Endothelial cell of umbilical vein (primary cell): ENCODE results near the gene CITED2. TPM values are rescaled to one million over a fixed set of nuclear protein-coding genes. Genes with fewer than 3 reads are reported as not detected.
"Not testable (repeated sequence)": the region's sequence is repeated elsewhere in the genome, so short reads cannot be mapped to it uniquely, and the experiment has no call there.

Experiments used
- BruUV-seq: library from RNA; stranded (reverse); fragments of 400-500 nt; replicated peaks from 2 replicates; lab custom pipeline; 2021; lab: Mats Ljungman, UMichigan
- CTCF ChIA-PET: fragments of 300-600, 350-600 bp; sonication (Branson Sonifier 250); formaldehyde crosslinking; loops from one replicate; lab custom pipeline; 2021; ENCODE audit warnings: antibody characterized with exemption, inconsistent platforms; lab: Charles Lee
- POLR2A ChIA-PET: fragments of 300-600, 350-600 bp; sonication (Branson Sonifier 250); formaldehyde crosslinking; loops from one replicate; lab custom pipeline; 2021; ENCODE audit warnings: antibody characterized with exemption, inconsistent platforms; lab: Charles Lee
- DNase-seq: peaks from one replicate; pipeline ENCODE4 v3.0.0-alpha.2; 2011; ENCODE audit warnings: low read depth, low spot score
- FAIRE-seq: peaks from 2 replicates; lab custom pipeline; 2011; peaks lifted over from hg19 to GRCh38; lab: Jason Lieb, UNC
- H2AFZ ChIP-seq: 2 replicates; pipeline ENCODE4 v1.6.0; 2012; ENCODE audit warnings: low read depth, low read length, control low read depth, inconsistent platforms
- H3K27ac ChIP-seq: 2 replicates; pipeline ENCODE4 v1.5.1; 2011; ENCODE audit warnings: low read depth, mild to moderate bottlenecking, control low read depth, low read length, moderate library complexity; ENCODE audit not compliant: insufficient read depth
- H3K27me3 ChIP-seq, 2 experiments: 2 replicates each; pipeline versions ENCODE4 v1.6.0 to v1.6.1; 2011; ENCODE audit warnings: low read length in 2 of 2, mixed read lengths in 1 of 2; ENCODE audit not compliant: control insufficient read depth in 2 of 2, insufficient read depth in 2 of 2
- H3K36me3 ChIP-seq, 2 experiments: 2 replicates in 1 of 2; 3 replicates in 1 of 2; pipeline ENCODE4 v1.5.1; 2011; ENCODE audit warnings: low read length in 2 of 2, mild to moderate bottlenecking in 1 of 2, moderate library complexity in 1 of 2; ENCODE audit not compliant: control insufficient read depth in 2 of 2, insufficient read depth in 2 of 2; ENCODE audit errors: extremely low read depth in 1 of 2
- H3K4me1 ChIP-seq: 3 replicates; pipeline ENCODE4 v1.5.1; 2011; ENCODE audit warnings: mild to moderate bottlenecking, low read length; ENCODE audit not compliant: control insufficient read depth, insufficient read depth; ENCODE audit errors: extremely low read depth
- H3K4me2 ChIP-seq: 2 replicates; pipeline ENCODE4 v1.6.1; 2011; ENCODE audit warnings: low read length, control low read depth, mixed read lengths; ENCODE audit not compliant: insufficient read depth
- H3K4me3 ChIP-seq, 3 experiments: fragments of 200-600 bp in 1 of 3; sonication (generic), shearing (Covaris generic) in 1 of 3; replicated peaks in 1 of 3; 2 replicates each; pipeline ENCODE4 v1.5.1; 2011 to 2016; ENCODE audit warnings: control low read depth in 3 of 3, low read length in 3 of 3, mild to moderate bottlenecking in 2 of 3, inconsistent platforms in 1 of 3, low read depth in 1 of 3, moderate library complexity in 1 of 3; ENCODE audit not compliant: insufficient read depth in 1 of 3
- H3K79me2 ChIP-seq: 2 replicates; pipeline ENCODE4 v1.6.0; 2012; ENCODE audit warnings: low read length, inconsistent platforms; ENCODE audit not compliant: control insufficient read depth, insufficient read depth
- H3K9ac ChIP-seq: replicated peaks from 2 replicates; pipeline ENCODE3; 2011; ENCODE audit warnings: low read length, control low read depth; ENCODE audit not compliant: insufficient read depth; ENCODE audit errors: extremely low read depth
- H3K9me1 ChIP-seq: replicated peaks from 3 replicates; pipeline ENCODE4 v1.6.0; 2011; ENCODE audit warnings: mild to moderate bottlenecking, low read length; ENCODE audit not compliant: control insufficient read depth, insufficient read depth; ENCODE audit errors: extremely low read depth
- H3K9me3 ChIP-seq: replicated peaks from 2 replicates; pipeline ENCODE4 v1.5.1; 2012; ENCODE audit warnings: low read length, inconsistent platforms; ENCODE audit not compliant: control insufficient read depth, insufficient read depth
- H4K20me1 ChIP-seq: replicated peaks from 2 replicates; pipeline ENCODE3; 2011; ENCODE audit warnings: mild to moderate bottlenecking, low read length; ENCODE audit not compliant: control insufficient read depth, insufficient read depth; ENCODE audit errors: extremely low read depth
- CTCF ChIP-seq, 2 donors: IDR thresholded peaks; 1 replicate in 1 of 2; 2 replicates in 1 of 2; pipeline ENCODE4 v1.5.1; 2011; ENCODE audit warnings: low read length in 2 of 2, mild to moderate bottlenecking in 2 of 2, moderate library complexity in 2 of 2, control low read depth in 1 of 2, inconsistent platforms in 1 of 2, low read depth in 1 of 2; ENCODE audit not compliant: insufficient read depth in 1 of 2; ENCODE audit errors: extremely low read depth in 1 of 2
- EZH2 ChIP-seq: IDR thresholded peaks from 2 replicates; pipeline ENCODE4 v1.6.1; 2012; ENCODE audit warnings: borderline replicate concordance, low read depth, mild to moderate bottlenecking, moderate library complexity, low read length, inconsistent platforms; ENCODE audit not compliant: severe bottlenecking
- FOS ChIP-seq: IDR thresholded peaks from 2 replicates; pipeline ENCODE4 v1.6.1; 2011; ENCODE audit warnings: mild to moderate bottlenecking, low read length, moderate library complexity, borderline replicate concordance; ENCODE audit not compliant: insufficient read depth
- GATA2 ChIP-seq: IDR thresholded peaks from 2 replicates; pipeline ENCODE4 v1.7.0; 2011; ENCODE audit warnings: low read depth, mild to moderate bottlenecking, moderate library complexity, mixed read lengths, low read length; ENCODE audit not compliant: insufficient read length, insufficient read depth
- JUN ChIP-seq: IDR thresholded peaks from 2 replicates; pipeline ENCODE4 v1.6.1; 2011; ENCODE audit warnings: borderline replicate concordance, low read depth; ENCODE audit not compliant: insufficient read length, insufficient read depth
- MAX ChIP-seq: IDR thresholded peaks from 2 replicates; pipeline ENCODE4 v1.6.1; 2011; ENCODE audit not compliant: insufficient read depth, insufficient read length
- MYC ChIP-seq: IDR thresholded peaks from one replicate; pipeline ENCODE4 v1.6.1; 2011; ENCODE audit warnings: mild to moderate bottlenecking, low read depth, low read length
- POLR2A ChIP-seq: IDR thresholded peaks from 2 replicates; pipeline ENCODE4 v1.6.1; 2012; ENCODE audit warnings: low read depth, mild to moderate bottlenecking, control low read depth, low read length
- POLR2AphosphoS5 ChIP-seq: IDR thresholded peaks from 2 replicates; pipeline ENCODE4 v1.6.1; 2012; ENCODE audit warnings: low read depth, mild to moderate bottlenecking, control low read depth, low read length, moderate library complexity; ENCODE audit not compliant: insufficient read depth
- dilution Hi-C: fragments of 300-500 bp; cut with MboI; formaldehyde crosslinking; loops from one replicate; pipeline ENCODE4 v1.15.0; 2019; ENCODE audit warnings: low sequenced_read_pairs; ENCODE audit not compliant: extremely low pct_ligation_motif_present
- intact Hi-C: fragments of 100-400 bp; cut with micrococcal nuclease; formaldehyde crosslinking; loops from one replicate; pipeline ENCODE4 v1.10.0; 2022
- polyA plus RNA-seq, 4 experiments: library from polyadenylated mRNA; depleted of rRNA in 3 of 4; stranded (reverse) in 3 of 4; unstranded in 1 of 4; fragments of >200 nt; gene quantifications; 2 replicates each; pipeline versions ENCODE4 v1.2.1 to v1.2.3, GENCODE V29; 2011 to 2012; ENCODE audit warnings: missing spikeins in 1 of 4
- total RNA-seq: library from RNA; stranded (reverse); gene quantifications from 2 replicates; pipeline ENCODE4 v1.2.3, GENCODE V29; 2021

CITED2 gene
- total and polyA plus RNA-seq, 2 donors (not counting 3 experiments of a cell fraction or from before 2014, with no cell fraction given): 81.1 to 85.7 TPM

GRCh38 chr6:139363123-139363522 lies 11.3 kb downstream of the CITED2 start:
- H4K20me1 ChIP-seq, H3K36me3 ChIP-seq, H3K79me2 ChIP-seq, DNase-seq, POLR2A ChIA-PET, H3K4me2 ChIP-seq, H3K4me1 ChIP-seq, H3K9ac ChIP-seq, FAIRE-seq, dilution Hi-C loops, H3K4me3 ChIP-seq, H2AFZ ChIP-seq, H3K9me1 ChIP-seq, BruUV-seq, H3K27me3 ChIP-seq, H3K27ac ChIP-seq, H3K9me3 ChIP-seq: not testable (repeated sequence)
- intact Hi-C loops: loop anchor here (10.0 kb wide), 1 partner anchor 438 kb away; no protein-coding TSS in a partner anchor
- CTCF ChIA-PET: interaction anchor here (3.6 kb wide), 1 partner anchor 144 kb away, joined by 47 read pairs; no protein-coding TSS in a partner anchor

GRCh38 chr6:139361211-139361610 lies 13.2 kb downstream of the CITED2 start:
- no peak overlapping the region for H3K27ac ChIP-seq
- ChIA-PET POLR2A (no interaction called here), CTCF (interaction anchor here (1.1 to 3.6 kb wide), 5 partner anchors 9 to 546 kb away, joined by 3 to 47 read pairs (median 3); no protein-coding TSS in a partner anchor)
- FAIRE-seq (no peak), DNase-seq (no peak)
- H3K9ac ChIP-seq: no peak overlapping the region
- dilution Hi-C loops: no loop called here
- no peaks in the 10 kb centered on the region for H3K27me3 ChIP-seq
- intact Hi-C loops: loop anchor here (10.0 kb wide), 1 partner anchor 436 kb away; no protein-coding TSS in a partner anchor
- H3K36me3 ChIP-seq: no peaks in the 10 kb centered on the region
- no peaks in the 10 kb centered on the region for H3K9me3 ChIP-seq
- no TSS peak for BruUV-seq
- H3K4me1 ChIP-seq: no peaks in the 10 kb centered on the region
- no peak overlapping the region for H2AFZ ChIP-seq
- no peak overlapping the region for H3K4me2 ChIP-seq
- no peaks in the 10 kb centered on the region for H3K79me2 ChIP-seq
- no peak overlapping the region for H3K4me3 ChIP-seq
- no peaks in the 10 kb centered on the region for H4K20me1 ChIP-seq
- TF ChIP-seq MYC (no peak), GATA2 (no peak), FOS (no peak), POLR2AphosphoS5 (no peak), MAX (no peak), CTCF (IDR thresholded peaks at IDR 0.05; ENCODE audit: extremely low read depth in 1 of 2, insufficient read depth in 1 of 2, low read depth in 1 of 2, low read length in 2 of 2) (no peak), POLR2A (no peak), EZH2 (no peak), JUN (no peak)
- H3K9me1 ChIP-seq: no peaks in the 10 kb centered on the region
